Measurements from ENCODE around the gene BANK1.

DNA sequence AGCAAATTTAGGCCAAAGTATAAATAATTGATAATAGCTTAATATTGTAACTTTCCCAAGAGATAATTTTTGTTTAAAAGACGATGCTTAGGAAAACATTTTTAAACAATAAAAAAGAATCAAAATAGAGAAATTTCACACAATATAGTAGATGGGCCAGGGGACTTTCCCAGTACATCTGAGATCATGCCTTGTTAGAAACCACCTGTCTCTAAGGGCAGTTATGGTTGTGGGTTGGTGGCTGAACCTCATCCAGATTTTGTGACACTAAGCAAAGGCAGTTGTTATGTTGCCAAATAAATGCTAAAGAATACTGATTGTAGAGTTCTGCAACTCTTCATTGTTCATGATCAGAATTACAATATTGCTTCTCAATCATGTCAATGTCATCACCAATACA, 270.6 kb downstream of the BANK1 start:
- no peak for TF ChIP-seq POLR2A (IDR thresholded peaks at IDR 0.05)
- TF ChIP-seq, protein P1, sequence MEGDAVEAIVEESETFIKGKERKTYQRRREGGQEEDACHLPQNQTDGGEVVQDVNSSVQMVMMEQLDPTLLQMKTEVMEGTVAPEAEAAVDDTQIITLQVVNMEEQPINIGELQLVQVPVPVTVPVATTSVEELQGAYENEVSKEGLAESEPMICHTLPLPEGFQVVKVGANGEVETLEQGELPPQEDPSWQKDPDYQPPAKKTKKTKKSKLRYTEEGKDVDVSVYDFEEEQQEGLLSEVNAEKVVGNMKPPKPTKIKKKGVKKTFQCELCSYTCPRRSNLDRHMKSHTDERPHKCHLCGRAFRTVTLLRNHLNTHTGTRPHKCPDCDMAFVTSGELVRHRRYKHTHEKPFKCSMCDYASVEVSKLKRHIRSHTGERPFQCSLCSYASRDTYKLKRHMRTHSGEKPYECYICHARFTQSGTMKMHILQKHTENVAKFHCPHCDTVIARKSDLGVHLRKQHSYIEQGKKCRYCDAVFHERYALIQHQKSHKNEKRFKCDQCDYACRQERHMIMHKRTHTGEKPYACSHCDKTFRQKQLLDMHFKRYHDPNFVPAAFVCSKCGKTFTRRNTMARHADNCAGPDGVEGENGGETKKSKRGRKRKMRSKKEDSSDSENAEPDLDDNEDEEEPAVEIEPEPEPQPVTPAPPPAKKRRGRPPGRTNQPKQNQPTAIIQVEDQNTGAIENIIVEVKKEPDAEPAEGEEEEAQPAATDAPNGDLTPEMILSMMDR (IDR thresholded peaks at IDR 0.05) = no peak
